Heart left ventricle (tissue), 16 donors: Measurements from ENCODE around the gene CTTN. TPM values are rescaled to one million over a fixed set of nuclear protein-coding genes. Genes with fewer than 3 reads are reported as not detected.
A peak's percentile ranks its signal among the peaks of the same experiment; 100 is the strongest.

Experiments used
- ATAC-seq, 4 donors: fragments of 200-7000 bp; cut with Tn5 transposase; one replicate each; pipeline ENCODE4 v1.9.1; 2020 to 2022; ENCODE audit warnings: moderate library complexity in 4 of 4, mild to moderate bottlenecking in 3 of 4, moderate number of reproducible peaks in 1 of 4
- DNase-seq, 5 donors: peaks; one replicate each; pipeline ENCODE4 v3.0.0-alpha.2; 2020
- H3K27ac ChIP-seq, 12 donors: fragments of 200-600 bp; sonication (generic) in 4 of 12; one replicate each; pipeline versions ENCODE4 v1.5.0 to v1.8.0; 2016 to 2022; ENCODE audit warnings: mild to moderate bottlenecking in 2 of 12
- H3K27me3 ChIP-seq, 9 donors: fragments of 200-600 bp; sonication (generic) in 2 of 9; one replicate each; pipeline versions ENCODE4 v1.5.1 to v1.8.0; 2016 to 2022; ENCODE audit warnings: mild to moderate bottlenecking in 3 of 9
- H3K36me3 ChIP-seq, 9 donors: fragments of 200-600 bp; sonication (generic) in 2 of 9; one replicate each; pipeline versions ENCODE4 v1.5.0 to v1.8.0; 2018 to 2022; ENCODE audit warnings: mild to moderate bottlenecking in 2 of 9
- H3K4me1 ChIP-seq, 12 donors: fragments of 200-600 bp; sonication (generic) in 4 of 12; one replicate each; pipeline versions ENCODE4 v1.5.0 to v1.8.0; 2016 to 2022; ENCODE audit warnings: mild to moderate bottlenecking in 3 of 12
- H3K4me3 ChIP-seq, 12 donors: fragments of 200-600 bp; sonication (generic) in 4 of 12; one replicate each; pipeline versions ENCODE4 v1.5.0 to v1.8.0; 2017 to 2022; ENCODE audit warnings: mild to moderate bottlenecking in 9 of 12, moderate library complexity in 4 of 12
- H3K9me3 ChIP-seq, 12 donors: fragments of 200-600 bp; sonication (generic) in 4 of 12; one replicate each; pipeline versions ENCODE4 v1.5.0 to v1.8.0; 2016 to 2022; ENCODE audit warnings: mild to moderate bottlenecking in 1 of 12
- POLR2A ChIP-seq, 2 donors: fragments of 450-650 bp; IDR thresholded peaks; one replicate each; pipeline ENCODE4 v1.6.1; 2017; ENCODE audit warnings: antibody characterized with exemption in 2 of 2, mild to moderate bottlenecking in 2 of 2, moderate library complexity in 2 of 2
- WGBS, 4 donors: extraction: QIAGEN DNeasy Blood & Tissue Kit in 2 of 4; methylation state at CpG; one replicate each; pipeline versions ENCODE4 v1.1.5 to v1.1.7; 2013 to 2018; 5-methylcytosine and 5-hydroxymethylcytosine counted together
- intact Hi-C, 10 donors: fragments of 100-400 bp; cut with DNase I; formaldehyde crosslinking; loops; one replicate each; pipeline versions ENCODE4 v1.11.1 to v1.14.2; 2022
- polyA plus RNA-seq, 2 donors: library from polyadenylated mRNA; stranded (reverse); fragments of 200-250 nt; gene quantifications; one replicate each; pipeline ENCODE4 v1.2.3, GENCODE V29; 2013
- total RNA-seq, 9 donors: library from RNA; depleted of rRNA in 2 of 9; stranded (reverse); fragments of >200 nt in 2 of 9; fragmentation: NEBNext Ultra II Directional in 3 of 9; extraction: Animal tissue kit (Norgen Biotek cat#: 25700) in 3 of 9; gene quantifications; one replicate each; pipeline versions ENCODE4 v1.1.0 to v1.2.4, GENCODE V29; 2016 to 2023
- TF ChIP-seq, protein P1 (sequence below), 12 donors: fragments of 200-600 bp; sonication (generic) in 4 of 12; IDR thresholded peaks; one replicate each; pipeline versions ENCODE4 v1.5.0 to v1.8.0; 2018 to 2022; ENCODE audit warnings: antibody characterized with exemption in 12 of 12, mild to moderate bottlenecking in 5 of 12
- donor health status: ischemic (EF 13 %, LVEDD 7.1; RV severe dilation, severe dysfunction).
- donor health status: healthy with polysubstance abuse.
- donor health status: DM: no; HTN: yes; CAD: no.
- donor health status: DM: no; HTN: no; CAD: no.
- donor health status: ischemic (EF 25% LVEDD 6.9; RV normal size, moderate dysfunction).
- donor health status: ischemic (EF 25% LVEDD 5.7; RV mildly dilated, moderate dysfunction).
- donor health status: healthy.
- donor health status: DM: yes; HTN: yes; CAD: no.
- donor health status: ischemic (EF 35%, LVEDD 5.7; RV mildly dilated, moderate dysfunction).
- donor health status: nonischemic (EF 11% LVEDD 7.7; RV severe dilation, severe dysfunction).
- donor health status: DM: yes; HTN: yes; CAD: no.
- donor health status: PGD.
- donor health status: ischemic (EF 29% LVEDD 5.4; RV normal size, mild dysfunction).
- donor health status: nonischemic (EF 23%, LVEDD 6.1; RV moderate dilation, normal function).

The CTTN gene
- total and polyA plus RNA-seq, 11 donors = 77.3 to 186 (median 133) TPM

DNA sequence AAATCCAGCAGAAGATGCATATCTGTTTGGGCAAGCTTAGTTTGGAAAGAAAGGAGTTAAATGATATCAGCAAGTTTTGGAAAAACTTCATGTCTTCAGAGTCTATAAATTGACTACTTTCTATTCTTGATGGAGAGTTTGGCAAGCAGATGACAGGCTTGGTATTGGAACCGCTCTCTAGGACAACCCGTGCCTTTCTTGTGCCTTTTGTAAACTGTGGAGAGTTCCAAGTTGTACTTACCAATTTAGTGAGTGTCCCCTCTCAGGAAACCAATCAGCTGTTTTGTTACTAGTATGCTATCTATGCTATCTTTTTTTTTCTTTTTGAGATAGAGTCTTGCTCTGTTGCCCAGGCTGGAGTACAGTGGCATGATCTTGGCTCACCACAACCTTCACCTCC, 43.7 kb upstream of the CTTN start:
- H3K27ac ChIP-seq = no peak overlapping the region
- ATAC-seq (peak; percentile 34 to 83 (median 65)), DNase-seq (no peak)
- no peaks in the 10 kb centered on the region for H3K9me3 ChIP-seq
- no peaks in the 10 kb centered on the region for H3K4me1 ChIP-seq
- intact Hi-C loops = no loop called here
- peaks cover 0 to 93% (median 80%) of the 10 kb centered on the region in 9 donors for H3K36me3 ChIP-seq
- TF ChIP-seq, protein P1, sequence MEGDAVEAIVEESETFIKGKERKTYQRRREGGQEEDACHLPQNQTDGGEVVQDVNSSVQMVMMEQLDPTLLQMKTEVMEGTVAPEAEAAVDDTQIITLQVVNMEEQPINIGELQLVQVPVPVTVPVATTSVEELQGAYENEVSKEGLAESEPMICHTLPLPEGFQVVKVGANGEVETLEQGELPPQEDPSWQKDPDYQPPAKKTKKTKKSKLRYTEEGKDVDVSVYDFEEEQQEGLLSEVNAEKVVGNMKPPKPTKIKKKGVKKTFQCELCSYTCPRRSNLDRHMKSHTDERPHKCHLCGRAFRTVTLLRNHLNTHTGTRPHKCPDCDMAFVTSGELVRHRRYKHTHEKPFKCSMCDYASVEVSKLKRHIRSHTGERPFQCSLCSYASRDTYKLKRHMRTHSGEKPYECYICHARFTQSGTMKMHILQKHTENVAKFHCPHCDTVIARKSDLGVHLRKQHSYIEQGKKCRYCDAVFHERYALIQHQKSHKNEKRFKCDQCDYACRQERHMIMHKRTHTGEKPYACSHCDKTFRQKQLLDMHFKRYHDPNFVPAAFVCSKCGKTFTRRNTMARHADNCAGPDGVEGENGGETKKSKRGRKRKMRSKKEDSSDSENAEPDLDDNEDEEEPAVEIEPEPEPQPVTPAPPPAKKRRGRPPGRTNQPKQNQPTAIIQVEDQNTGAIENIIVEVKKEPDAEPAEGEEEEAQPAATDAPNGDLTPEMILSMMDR (IDR thresholded peaks at IDR 0.05) = no peak
- no peak for TF ChIP-seq POLR2A (IDR thresholded peaks at IDR 0.05)
- WGBS, 4 donors = 46 to 82% (median 66%) methylated on average over 2 of the region's 2 CpGs
- H3K27me3 ChIP-seq = no peaks in the 10 kb centered on the region
- no peak overlapping the region for H3K4me3 ChIP-seq

DNA sequence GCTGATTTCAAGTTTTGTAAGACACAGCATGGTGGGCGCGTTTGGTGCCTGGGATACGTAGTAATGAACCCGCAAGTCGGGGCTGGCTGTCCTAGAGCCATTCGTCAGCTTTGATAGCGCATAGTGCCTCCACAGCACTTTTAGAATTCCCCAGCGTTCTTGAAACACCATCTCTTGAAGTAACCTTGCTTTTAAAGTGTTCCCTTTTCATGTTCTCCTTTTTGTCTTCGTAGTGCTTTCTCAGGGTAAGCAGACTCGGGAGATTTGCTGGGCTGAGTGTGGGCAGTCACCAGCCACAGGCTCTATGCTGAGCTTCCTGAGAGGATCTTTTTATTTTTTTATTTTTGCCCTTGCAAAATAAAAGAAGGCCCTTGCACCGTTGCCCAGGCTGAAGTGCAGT, 39.6 kb upstream of the CTTN start:
- peak overlapping the region in 1 of 12 donors; percentile 54 for H3K27ac ChIP-seq
- peak in 1 of 4 donors; percentile 37 for ATAC-seq
- no peak for DNase-seq

GRCh38 chr11:70359451-70360205, 38.7 kb upstream of the CTTN start:
- peaks cover 0 to 100% (median 94%) of the 10 kb centered on the region in 9 donors for H3K36me3 ChIP-seq
- DNase-seq (no peak), ATAC-seq (no peak)
- no peak overlapping the region for H3K4me3 ChIP-seq
- no peaks in the 10 kb centered on the region for H3K27me3 ChIP-seq
- no peaks in the 10 kb centered on the region for H3K9me3 ChIP-seq
- WGBS, 4 donors = 90 to 98% (median 94%) methylated on average over 8 of the region's 8 CpGs
- intact Hi-C loops = no loop called here
- peaks cover 0 to 9% (median 0%) of the 10 kb centered on the region in 12 donors for H3K4me1 ChIP-seq
- TF ChIP-seq POLR2A (IDR thresholded peaks at IDR 0.05) = no peak
- TF ChIP-seq, protein P1 (IDR thresholded peaks at IDR 0.05) = no peak
- H3K27ac ChIP-seq = peak overlapping the region in 1 of 12 donors; percentile 54

More for the DNA sequence above, 39.6 kb upstream of the CTTN start:
- peaks cover 0 to 100% (median 94%) of the 10 kb centered on the region in 9 donors for H3K36me3 ChIP-seq
- no peak overlapping the region for H3K4me3 ChIP-seq
- intact Hi-C loops = no loop called here
- peaks cover 0 to 3% (median 0%) of the 10 kb centered on the region in 12 donors for H3K4me1 ChIP-seq
- TF ChIP-seq, protein P1 (IDR thresholded peaks at IDR 0.05) = no peak
- no peak for TF ChIP-seq POLR2A (IDR thresholded peaks at IDR 0.05)
- WGBS, 4 donors = 85 to 94% (median 90%) methylated on average over 11 of the region's 11 CpGs
- H3K27me3 ChIP-seq = no peaks in the 10 kb centered on the region
- H3K9me3 ChIP-seq = no peaks in the 10 kb centered on the region

- H3K9me3 ChIP-seq = no peaks in the 10 kb centered on the region
- DNase-seq = peak in 1 of 5 donors; percentile 32
- intact Hi-C loops = no loop called here
- H3K4me3 ChIP-seq = no peak overlapping the region
- ATAC-seq = no peak
- no peaks in the 10 kb centered on the region for H3K27me3 ChIP-seq
- peaks cover 0 to 15% (median 0%) of the 10 kb centered on the region in 12 donors for H3K4me1 ChIP-seq
- TF ChIP-seq POLR2A (IDR thresholded peaks at IDR 0.05) = no peak
- TF ChIP-seq, protein P1 (IDR thresholded peaks at IDR 0.05) = no peak
- WGBS, 4 donors = 67 to 74% (median 71%) methylated on average over 6 of the region's 6 CpGs
- H3K36me3 ChIP-seq = peaks cover 0 to 100% (median 94%) of the 10 kb centered on the region in 9 donors
- no peak overlapping the region for H3K27ac ChIP-seq
Measured at GRCh38 chr11:70360211-70360610, 38.1 kb upstream of the CTTN start.
